Endothelial cell of umbilical vein (primary cell): Measurements from ENCODE around the gene CD48. TPM values are rescaled to one million over a fixed set of nuclear protein-coding genes. Genes with fewer than 3 reads are reported as not detected.

Experiments used
- BruUV-seq: library from RNA; stranded (reverse); fragments of 400-500 nt; replicated peaks from 2 replicates; lab custom pipeline; 2021; lab: Mats Ljungman, UMichigan
- CTCF ChIA-PET: fragments of 300-600, 350-600 bp; sonication (Branson Sonifier 250); formaldehyde crosslinking; loops from one replicate; lab custom pipeline; 2021; ENCODE audit warnings: antibody characterized with exemption, inconsistent platforms; lab: Charles Lee
- POLR2A ChIA-PET: fragments of 300-600, 350-600 bp; sonication (Branson Sonifier 250); formaldehyde crosslinking; loops from one replicate; lab custom pipeline; 2021; ENCODE audit warnings: antibody characterized with exemption, inconsistent platforms; lab: Charles Lee
- DNase-seq: peaks from one replicate; pipeline ENCODE4 v3.0.0-alpha.2; 2011; ENCODE audit warnings: low read depth, low spot score
- FAIRE-seq: peaks from 2 replicates; lab custom pipeline; 2011; peaks lifted over from hg19 to GRCh38; lab: Jason Lieb, UNC
- H2AFZ ChIP-seq: 2 replicates; pipeline ENCODE4 v1.6.0; 2012; ENCODE audit warnings: low read depth, low read length, control low read depth, inconsistent platforms
- H3K27ac ChIP-seq: 2 replicates; pipeline ENCODE4 v1.5.1; 2011; ENCODE audit warnings: low read depth, mild to moderate bottlenecking, control low read depth, low read length, moderate library complexity; ENCODE audit not compliant: insufficient read depth
- H3K27me3 ChIP-seq, 2 experiments: 2 replicates each; pipeline versions ENCODE4 v1.6.0 to v1.6.1; 2011; ENCODE audit warnings: low read length in 2 of 2, mixed read lengths in 1 of 2; ENCODE audit not compliant: control insufficient read depth in 2 of 2, insufficient read depth in 2 of 2
- H3K36me3 ChIP-seq, 2 experiments: 2 replicates in 1 of 2; 3 replicates in 1 of 2; pipeline ENCODE4 v1.5.1; 2011; ENCODE audit warnings: low read length in 2 of 2, mild to moderate bottlenecking in 1 of 2, moderate library complexity in 1 of 2; ENCODE audit not compliant: control insufficient read depth in 2 of 2, insufficient read depth in 2 of 2; ENCODE audit errors: extremely low read depth in 1 of 2
- H3K4me1 ChIP-seq: 3 replicates; pipeline ENCODE4 v1.5.1; 2011; ENCODE audit warnings: mild to moderate bottlenecking, low read length; ENCODE audit not compliant: control insufficient read depth, insufficient read depth; ENCODE audit errors: extremely low read depth
- H3K4me2 ChIP-seq: 2 replicates; pipeline ENCODE4 v1.6.1; 2011; ENCODE audit warnings: low read length, control low read depth, mixed read lengths; ENCODE audit not compliant: insufficient read depth
- H3K4me3 ChIP-seq, 3 experiments: fragments of 200-600 bp in 1 of 3; sonication (generic), shearing (Covaris generic) in 1 of 3; replicated peaks in 1 of 3; 2 replicates each; pipeline ENCODE4 v1.5.1; 2011 to 2016; ENCODE audit warnings: control low read depth in 3 of 3, low read length in 3 of 3, mild to moderate bottlenecking in 2 of 3, inconsistent platforms in 1 of 3, low read depth in 1 of 3, moderate library complexity in 1 of 3; ENCODE audit not compliant: insufficient read depth in 1 of 3
- H3K79me2 ChIP-seq: 2 replicates; pipeline ENCODE4 v1.6.0; 2012; ENCODE audit warnings: low read length, inconsistent platforms; ENCODE audit not compliant: control insufficient read depth, insufficient read depth
- H3K9ac ChIP-seq: replicated peaks from 2 replicates; pipeline ENCODE3; 2011; ENCODE audit warnings: low read length, control low read depth; ENCODE audit not compliant: insufficient read depth; ENCODE audit errors: extremely low read depth
- H3K9me1 ChIP-seq: replicated peaks from 3 replicates; pipeline ENCODE4 v1.6.0; 2011; ENCODE audit warnings: mild to moderate bottlenecking, low read length; ENCODE audit not compliant: control insufficient read depth, insufficient read depth; ENCODE audit errors: extremely low read depth
- H3K9me3 ChIP-seq: replicated peaks from 2 replicates; pipeline ENCODE4 v1.5.1; 2012; ENCODE audit warnings: low read length, inconsistent platforms; ENCODE audit not compliant: control insufficient read depth, insufficient read depth
- H4K20me1 ChIP-seq: replicated peaks from 2 replicates; pipeline ENCODE3; 2011; ENCODE audit warnings: mild to moderate bottlenecking, low read length; ENCODE audit not compliant: control insufficient read depth, insufficient read depth; ENCODE audit errors: extremely low read depth
- EZH2 ChIP-seq: IDR thresholded peaks from 2 replicates; pipeline ENCODE4 v1.6.1; 2012; ENCODE audit warnings: borderline replicate concordance, low read depth, mild to moderate bottlenecking, moderate library complexity, low read length, inconsistent platforms; ENCODE audit not compliant: severe bottlenecking
- FOS ChIP-seq: IDR thresholded peaks from 2 replicates; pipeline ENCODE4 v1.6.1; 2011; ENCODE audit warnings: mild to moderate bottlenecking, low read length, moderate library complexity, borderline replicate concordance; ENCODE audit not compliant: insufficient read depth
- GATA2 ChIP-seq: IDR thresholded peaks from 2 replicates; pipeline ENCODE4 v1.7.0; 2011; ENCODE audit warnings: low read depth, mild to moderate bottlenecking, moderate library complexity, mixed read lengths, low read length; ENCODE audit not compliant: insufficient read length, insufficient read depth
- JUN ChIP-seq: IDR thresholded peaks from 2 replicates; pipeline ENCODE4 v1.6.1; 2011; ENCODE audit warnings: borderline replicate concordance, low read depth; ENCODE audit not compliant: insufficient read length, insufficient read depth
- MAX ChIP-seq: IDR thresholded peaks from 2 replicates; pipeline ENCODE4 v1.6.1; 2011; ENCODE audit not compliant: insufficient read depth, insufficient read length
- MYC ChIP-seq: IDR thresholded peaks from one replicate; pipeline ENCODE4 v1.6.1; 2011; ENCODE audit warnings: mild to moderate bottlenecking, low read depth, low read length
- POLR2A ChIP-seq: IDR thresholded peaks from 2 replicates; pipeline ENCODE4 v1.6.1; 2012; ENCODE audit warnings: low read depth, mild to moderate bottlenecking, control low read depth, low read length
- POLR2AphosphoS5 ChIP-seq: IDR thresholded peaks from 2 replicates; pipeline ENCODE4 v1.6.1; 2012; ENCODE audit warnings: low read depth, mild to moderate bottlenecking, control low read depth, low read length, moderate library complexity; ENCODE audit not compliant: insufficient read depth
- dilution Hi-C: fragments of 300-500 bp; cut with MboI; formaldehyde crosslinking; loops from one replicate; pipeline ENCODE4 v1.15.0; 2019; ENCODE audit warnings: low sequenced_read_pairs; ENCODE audit not compliant: extremely low pct_ligation_motif_present
- intact Hi-C: fragments of 100-400 bp; cut with micrococcal nuclease; formaldehyde crosslinking; loops from one replicate; pipeline ENCODE4 v1.10.0; 2022
- polyA plus RNA-seq, 4 experiments: library from polyadenylated mRNA; depleted of rRNA in 3 of 4; stranded (reverse) in 3 of 4; unstranded in 1 of 4; fragments of >200 nt; gene quantifications; 2 replicates each; pipeline versions ENCODE4 v1.2.1 to v1.2.3, GENCODE V29; 2011 to 2012; ENCODE audit warnings: missing spikeins in 1 of 4
- total RNA-seq: library from RNA; stranded (reverse); gene quantifications from 2 replicates; pipeline ENCODE4 v1.2.3, GENCODE V29; 2021
- TF ChIP-seq, protein P1 (sequence below), 2 donors: IDR thresholded peaks; 1 replicate in 1 of 2; 2 replicates in 1 of 2; pipeline ENCODE4 v1.5.1; 2011; ENCODE audit warnings: low read length in 2 of 2, mild to moderate bottlenecking in 2 of 2, moderate library complexity in 2 of 2, control low read depth in 1 of 2, inconsistent platforms in 1 of 2, low read depth in 1 of 2; ENCODE audit not compliant: insufficient read depth in 1 of 2; ENCODE audit errors: extremely low read depth in 1 of 2

Gene CD48
- total and polyA plus RNA-seq, 2 donors (not counting 3 experiments of a cell fraction or from before 2014, with no cell fraction given), result not detected

DNA sequence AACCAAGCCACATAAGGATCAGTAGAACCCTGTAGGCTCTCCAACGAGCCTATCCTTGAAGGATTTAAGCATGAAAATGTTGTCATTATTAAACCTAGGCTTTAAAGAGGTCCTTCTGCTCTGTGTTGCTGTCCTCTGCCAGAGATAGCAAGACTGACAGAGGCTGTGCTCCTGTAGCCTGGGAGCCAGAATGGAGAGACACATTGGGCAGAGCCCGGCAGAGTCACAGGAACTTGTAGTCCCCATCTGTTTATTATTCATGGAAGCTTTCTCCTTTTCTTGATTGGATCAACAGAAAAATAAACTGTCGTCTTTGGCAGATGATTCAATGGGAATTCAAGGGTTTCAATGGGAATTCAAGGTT, 45.6 kb downstream of the CD48 start:
- Histone ChIP-seq H2AFZ (no peak overlapping the region), H4K20me1 (no peaks in the 10 kb centered on the region), H3K4me2 (no peak overlapping the region), H3K9me3 (no peaks in the 10 kb centered on the region), H3K9me1 (no peaks in the 10 kb centered on the region), H3K27me3 (peaks cover 0 to 5% of the 10 kb centered on the region in 2 experiments), H3K79me2 (no peaks in the 10 kb centered on the region), H3K9ac (no peak overlapping the region), H3K4me3 (no peak overlapping the region), H3K27ac (no peak overlapping the region), H3K36me3 (no peaks in the 10 kb centered on the region), H3K4me1 (no peaks in the 10 kb centered on the region)
- DNase-seq, result no peak
- TF ChIP-seq, protein P1, sequence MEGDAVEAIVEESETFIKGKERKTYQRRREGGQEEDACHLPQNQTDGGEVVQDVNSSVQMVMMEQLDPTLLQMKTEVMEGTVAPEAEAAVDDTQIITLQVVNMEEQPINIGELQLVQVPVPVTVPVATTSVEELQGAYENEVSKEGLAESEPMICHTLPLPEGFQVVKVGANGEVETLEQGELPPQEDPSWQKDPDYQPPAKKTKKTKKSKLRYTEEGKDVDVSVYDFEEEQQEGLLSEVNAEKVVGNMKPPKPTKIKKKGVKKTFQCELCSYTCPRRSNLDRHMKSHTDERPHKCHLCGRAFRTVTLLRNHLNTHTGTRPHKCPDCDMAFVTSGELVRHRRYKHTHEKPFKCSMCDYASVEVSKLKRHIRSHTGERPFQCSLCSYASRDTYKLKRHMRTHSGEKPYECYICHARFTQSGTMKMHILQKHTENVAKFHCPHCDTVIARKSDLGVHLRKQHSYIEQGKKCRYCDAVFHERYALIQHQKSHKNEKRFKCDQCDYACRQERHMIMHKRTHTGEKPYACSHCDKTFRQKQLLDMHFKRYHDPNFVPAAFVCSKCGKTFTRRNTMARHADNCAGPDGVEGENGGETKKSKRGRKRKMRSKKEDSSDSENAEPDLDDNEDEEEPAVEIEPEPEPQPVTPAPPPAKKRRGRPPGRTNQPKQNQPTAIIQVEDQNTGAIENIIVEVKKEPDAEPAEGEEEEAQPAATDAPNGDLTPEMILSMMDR (IDR thresholded peaks at IDR 0.05; ENCODE audit: extremely low read depth in 1 of 2, insufficient read depth in 1 of 2, low read depth in 1 of 2, low read length in 2 of 2), result no peak
- TF ChIP-seq FOS (no peak), MYC (no peak), MAX (no peak), GATA2 (no peak), POLR2A (no peak), POLR2AphosphoS5 (no peak), JUN (no peak), EZH2 (no peak)
- FAIRE-seq, result no peak
- no TSS peak for BruUV-seq
- dilution Hi-C loops, result no loop called here
- POLR2A ChIA-PET, result no interaction called here
- intact Hi-C loops, result no loop called here
- CTCF ChIA-PET, result no interaction called here
